ENCODE results near the gene MBD2.

DNA sequence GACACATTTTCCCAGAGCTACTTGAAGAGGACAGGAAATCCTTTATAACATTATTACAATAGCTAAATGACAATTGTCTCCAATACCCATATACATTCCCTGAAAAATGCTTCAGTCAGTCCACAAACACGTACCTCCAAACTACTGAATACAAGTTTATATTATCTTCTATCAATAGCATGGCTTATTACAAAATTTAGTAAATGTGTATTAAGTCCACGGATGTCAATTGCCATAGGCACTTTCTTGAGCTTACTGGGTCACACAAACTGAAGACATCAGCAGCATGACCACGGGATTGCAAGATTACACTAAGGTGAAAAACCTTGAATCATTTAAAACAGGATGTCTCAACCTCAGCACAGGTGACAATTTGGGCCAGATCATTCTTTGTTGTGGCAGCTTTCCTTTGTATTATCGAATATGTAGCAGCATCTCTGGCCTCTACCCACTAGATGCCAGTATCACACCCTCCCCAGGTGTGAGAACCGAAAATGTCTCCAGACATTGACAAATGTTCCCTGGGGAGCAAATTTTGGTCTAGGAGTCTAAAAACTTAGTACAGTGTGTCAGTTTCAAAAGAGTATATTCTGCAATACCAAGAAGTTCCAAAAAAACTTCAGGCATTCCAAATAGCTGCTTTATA, 1.4 kb downstream of the MBD2 start:
- TF ChIP-seq, protein P1, sequence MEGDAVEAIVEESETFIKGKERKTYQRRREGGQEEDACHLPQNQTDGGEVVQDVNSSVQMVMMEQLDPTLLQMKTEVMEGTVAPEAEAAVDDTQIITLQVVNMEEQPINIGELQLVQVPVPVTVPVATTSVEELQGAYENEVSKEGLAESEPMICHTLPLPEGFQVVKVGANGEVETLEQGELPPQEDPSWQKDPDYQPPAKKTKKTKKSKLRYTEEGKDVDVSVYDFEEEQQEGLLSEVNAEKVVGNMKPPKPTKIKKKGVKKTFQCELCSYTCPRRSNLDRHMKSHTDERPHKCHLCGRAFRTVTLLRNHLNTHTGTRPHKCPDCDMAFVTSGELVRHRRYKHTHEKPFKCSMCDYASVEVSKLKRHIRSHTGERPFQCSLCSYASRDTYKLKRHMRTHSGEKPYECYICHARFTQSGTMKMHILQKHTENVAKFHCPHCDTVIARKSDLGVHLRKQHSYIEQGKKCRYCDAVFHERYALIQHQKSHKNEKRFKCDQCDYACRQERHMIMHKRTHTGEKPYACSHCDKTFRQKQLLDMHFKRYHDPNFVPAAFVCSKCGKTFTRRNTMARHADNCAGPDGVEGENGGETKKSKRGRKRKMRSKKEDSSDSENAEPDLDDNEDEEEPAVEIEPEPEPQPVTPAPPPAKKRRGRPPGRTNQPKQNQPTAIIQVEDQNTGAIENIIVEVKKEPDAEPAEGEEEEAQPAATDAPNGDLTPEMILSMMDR (IDR thresholded peaks at IDR 0.05), result no peak
- TF ChIP-seq POLR2A (IDR thresholded peaks at IDR 0.05), result no peak
